NB4 (cell line): ENCODE results near the gene PRG3.

ENCODE experiments used
- CTCF ChIP-seq: IDR thresholded peaks from one replicate; pipeline ENCODE4 v1.5.1; 2012; ENCODE audit warnings: low read depth, low read length
- MAX ChIP-seq: IDR thresholded peaks from 2 replicates; pipeline ENCODE4 v1.6.1; 2011; ENCODE audit warnings: low read depth, low read length

- no peak for TF ChIP-seq CTCF
- TF ChIP-seq MAX: no peak
Measured at GRCh38 chr11:57341250-57341808, 39.6 kb downstream of the PRG3 start.
